Measurements from ENCODE around the gene PRSS33. TPM values are rescaled to one million over a fixed set of nuclear protein-coding genes. Genes with fewer than 3 reads are reported as not detected.

PRSS33 gene
- total RNA-seq, 1 donor from 2014 or later = 0.23 TPM

DNA sequence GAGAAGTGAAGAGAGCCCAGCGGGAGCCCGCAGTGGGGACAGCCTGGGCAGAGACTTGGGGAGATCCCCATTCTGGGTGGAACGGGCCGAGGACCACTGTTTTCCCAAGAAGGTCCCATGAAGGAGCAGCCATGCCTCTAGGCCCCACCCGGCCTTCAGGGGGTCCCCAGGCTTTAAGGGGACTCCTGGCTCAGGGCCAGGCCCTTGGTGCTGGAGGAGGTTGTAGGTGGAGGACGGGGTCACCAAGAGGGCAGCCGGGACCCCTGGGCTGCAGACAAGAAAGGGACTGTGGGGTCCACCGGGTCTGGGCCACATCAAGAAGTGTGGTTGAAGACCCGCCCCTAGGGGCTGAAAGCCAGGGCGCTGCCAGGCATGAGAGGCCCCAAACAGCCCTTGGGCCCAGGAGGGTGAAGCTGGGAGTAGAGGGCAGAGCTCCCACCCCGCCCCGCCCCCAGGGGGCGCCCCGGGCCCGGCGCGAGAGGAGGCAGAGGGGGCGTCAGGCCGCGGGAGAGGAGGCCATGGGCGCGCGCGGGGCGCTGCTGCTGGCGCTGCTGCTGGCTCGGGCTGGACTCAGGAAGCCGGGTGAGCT lies 29.5 kb upstream of the PRSS33 start, which contains the start of gene PRSS21:
TSS of gene PRSS21 (plus strand) at position 487 of the 589 bp plus-strand sequence. CDS start at position 519, 32 bp downstream.
- no peak within 1 kb of the TSS for H3K27ac Mint-ChIP-seq (ENCODE audit: unreplicated experiment)
- no peak within 1 kb of the TSS for H3K4me3 Mint-ChIP-seq
- no peaks in the 10 kb centered on the region for H3K9me3 Mint-ChIP-seq
- no peaks in the 10 kb centered on the region for H3K4me1 Mint-ChIP-seq
- DNase-seq (ENCODE audit: low read depth, low spot score) = no peak
- no peaks in the 10 kb centered on the region for H3K36me3 Mint-ChIP-seq (ENCODE audit: low read depth)
- peaks cover 2% of the 10 kb centered on the region for H3K27me3 Mint-ChIP-seq (ENCODE audit: low read depth)
- TF ChIP-seq, protein P1, sequence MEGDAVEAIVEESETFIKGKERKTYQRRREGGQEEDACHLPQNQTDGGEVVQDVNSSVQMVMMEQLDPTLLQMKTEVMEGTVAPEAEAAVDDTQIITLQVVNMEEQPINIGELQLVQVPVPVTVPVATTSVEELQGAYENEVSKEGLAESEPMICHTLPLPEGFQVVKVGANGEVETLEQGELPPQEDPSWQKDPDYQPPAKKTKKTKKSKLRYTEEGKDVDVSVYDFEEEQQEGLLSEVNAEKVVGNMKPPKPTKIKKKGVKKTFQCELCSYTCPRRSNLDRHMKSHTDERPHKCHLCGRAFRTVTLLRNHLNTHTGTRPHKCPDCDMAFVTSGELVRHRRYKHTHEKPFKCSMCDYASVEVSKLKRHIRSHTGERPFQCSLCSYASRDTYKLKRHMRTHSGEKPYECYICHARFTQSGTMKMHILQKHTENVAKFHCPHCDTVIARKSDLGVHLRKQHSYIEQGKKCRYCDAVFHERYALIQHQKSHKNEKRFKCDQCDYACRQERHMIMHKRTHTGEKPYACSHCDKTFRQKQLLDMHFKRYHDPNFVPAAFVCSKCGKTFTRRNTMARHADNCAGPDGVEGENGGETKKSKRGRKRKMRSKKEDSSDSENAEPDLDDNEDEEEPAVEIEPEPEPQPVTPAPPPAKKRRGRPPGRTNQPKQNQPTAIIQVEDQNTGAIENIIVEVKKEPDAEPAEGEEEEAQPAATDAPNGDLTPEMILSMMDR (conservative IDR thresholded peaks at IDR 0.05) = no peak

DNA sequence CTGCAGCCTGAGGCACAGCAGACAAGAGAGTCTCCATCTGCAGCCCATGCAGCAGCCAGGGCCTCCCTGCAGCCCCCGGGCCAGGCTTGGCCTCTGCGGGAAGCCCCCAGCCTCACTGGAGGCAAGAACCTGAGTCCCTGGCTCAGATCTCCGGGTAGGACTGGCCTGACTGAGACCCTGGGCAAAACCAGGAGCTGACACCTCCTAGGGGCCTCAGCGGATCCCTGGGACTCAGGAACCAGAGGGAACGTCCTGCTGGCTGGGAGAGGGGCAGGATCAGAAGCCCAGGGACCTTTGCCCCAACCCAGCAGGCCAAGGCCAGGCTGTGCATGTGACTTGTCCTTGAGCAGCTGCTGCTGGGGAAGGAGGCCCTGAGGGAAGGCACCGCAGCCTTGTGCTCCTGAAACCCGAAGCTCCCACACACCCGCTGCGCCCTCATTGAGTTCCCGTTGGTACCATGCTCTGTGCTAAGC lies 28.0 kb upstream of the PRSS33 start:
- no peaks in the 10 kb centered on the region for H3K4me1 Mint-ChIP-seq
- H3K9me3 Mint-ChIP-seq = no peaks in the 10 kb centered on the region
- no peak overlapping the region for H3K27ac Mint-ChIP-seq (ENCODE audit: unreplicated experiment)
- TF ChIP-seq, protein P1 (conservative IDR thresholded peaks at IDR 0.05) = no peak
- peaks cover 11% of the 10 kb centered on the region for H3K27me3 Mint-ChIP-seq (ENCODE audit: low read depth)
- DNase-seq (ENCODE audit: low read depth, low spot score) = no peak
- H3K4me3 Mint-ChIP-seq = no peak overlapping the region
- H3K36me3 Mint-ChIP-seq (ENCODE audit: low read depth) = no peaks in the 10 kb centered on the region

DNA sequence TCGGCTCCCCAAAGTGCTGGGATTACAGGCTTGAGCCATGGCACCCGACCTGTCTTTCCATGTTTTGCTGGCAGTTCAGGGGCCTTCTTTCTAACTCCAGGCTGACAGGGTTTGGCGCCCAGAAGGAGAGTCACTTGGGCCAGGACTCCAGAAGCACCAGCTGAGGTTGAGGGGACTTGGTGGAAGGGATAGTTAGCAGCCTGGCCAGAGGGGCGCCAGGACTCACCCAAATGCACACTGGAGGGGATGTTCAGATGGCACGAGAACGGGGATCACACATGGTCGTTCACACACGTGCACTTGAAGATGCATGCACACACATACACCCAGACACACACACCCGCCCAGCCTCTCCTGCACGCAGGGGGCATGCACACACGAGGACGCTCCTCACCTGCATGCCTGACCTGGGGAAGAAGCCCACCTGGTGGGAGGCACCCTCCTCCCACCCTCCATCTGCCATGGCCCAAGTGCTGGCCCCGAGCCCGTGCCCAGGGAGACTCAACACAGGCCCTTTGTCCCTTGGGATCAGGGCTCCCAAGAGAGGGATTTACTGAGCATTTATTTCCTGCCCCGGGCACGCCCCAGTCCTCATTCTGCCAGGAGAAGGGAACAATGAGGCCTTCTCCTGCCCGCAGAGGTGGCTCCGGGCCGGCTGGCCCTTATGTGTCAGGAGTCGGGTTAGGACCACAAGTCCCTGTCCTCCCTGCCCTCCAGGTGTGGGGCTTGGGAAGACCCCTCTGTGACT lies 27.4 kb upstream of the PRSS33 start:
- Mint-ChIP-seq H3K36me3 (ENCODE audit: low read depth) (no peaks in the 10 kb centered on the region), H3K4me3 (no peak overlapping the region), H3K27me3 (ENCODE audit: low read depth) (peaks cover 16% of the 10 kb centered on the region), H3K9me3 (no peaks in the 10 kb centered on the region), H3K27ac (ENCODE audit: unreplicated experiment) (no peak overlapping the region), H3K4me1 (no peaks in the 10 kb centered on the region)
- TF ChIP-seq, protein P1 (conservative IDR thresholded peaks at IDR 0.05) = no peak
- no peak for DNase-seq (ENCODE audit: low read depth, low spot score)

DNA sequence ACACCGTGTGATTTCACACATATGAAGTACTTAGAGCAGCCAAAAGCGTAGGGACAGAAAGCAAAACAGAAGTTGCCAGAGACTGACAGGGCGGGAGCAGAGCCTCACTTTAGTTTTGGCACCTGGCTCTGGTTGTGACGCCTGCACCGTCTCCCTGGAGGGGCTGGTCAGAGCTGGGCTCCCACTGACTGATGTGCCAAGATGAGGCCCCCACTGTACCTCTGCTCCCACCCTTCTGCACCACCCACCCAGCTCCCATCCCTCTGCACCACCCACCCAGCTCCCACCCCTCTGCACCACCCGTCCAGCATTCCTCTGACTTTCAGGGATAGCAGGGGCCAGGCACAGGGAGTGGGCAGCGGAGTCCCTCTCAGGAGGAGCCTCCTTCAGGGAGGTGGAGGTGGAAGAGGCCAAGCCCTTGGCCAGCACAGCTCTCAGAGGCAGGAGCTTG lies 26.4 kb upstream of the PRSS33 start:
- H3K4me1 Mint-ChIP-seq = no peaks in the 10 kb centered on the region
- H3K4me3 Mint-ChIP-seq = no peak overlapping the region
- H3K9me3 Mint-ChIP-seq = no peaks in the 10 kb centered on the region
- no peak overlapping the region for H3K27ac Mint-ChIP-seq (ENCODE audit: unreplicated experiment)
- H3K36me3 Mint-ChIP-seq (ENCODE audit: low read depth) = no peaks in the 10 kb centered on the region
- no peak for DNase-seq (ENCODE audit: low read depth, low spot score)
- peaks cover 25% of the 10 kb centered on the region for H3K27me3 Mint-ChIP-seq (ENCODE audit: low read depth)
- TF ChIP-seq, protein P1 (conservative IDR thresholded peaks at IDR 0.05) = no peak

DNA sequence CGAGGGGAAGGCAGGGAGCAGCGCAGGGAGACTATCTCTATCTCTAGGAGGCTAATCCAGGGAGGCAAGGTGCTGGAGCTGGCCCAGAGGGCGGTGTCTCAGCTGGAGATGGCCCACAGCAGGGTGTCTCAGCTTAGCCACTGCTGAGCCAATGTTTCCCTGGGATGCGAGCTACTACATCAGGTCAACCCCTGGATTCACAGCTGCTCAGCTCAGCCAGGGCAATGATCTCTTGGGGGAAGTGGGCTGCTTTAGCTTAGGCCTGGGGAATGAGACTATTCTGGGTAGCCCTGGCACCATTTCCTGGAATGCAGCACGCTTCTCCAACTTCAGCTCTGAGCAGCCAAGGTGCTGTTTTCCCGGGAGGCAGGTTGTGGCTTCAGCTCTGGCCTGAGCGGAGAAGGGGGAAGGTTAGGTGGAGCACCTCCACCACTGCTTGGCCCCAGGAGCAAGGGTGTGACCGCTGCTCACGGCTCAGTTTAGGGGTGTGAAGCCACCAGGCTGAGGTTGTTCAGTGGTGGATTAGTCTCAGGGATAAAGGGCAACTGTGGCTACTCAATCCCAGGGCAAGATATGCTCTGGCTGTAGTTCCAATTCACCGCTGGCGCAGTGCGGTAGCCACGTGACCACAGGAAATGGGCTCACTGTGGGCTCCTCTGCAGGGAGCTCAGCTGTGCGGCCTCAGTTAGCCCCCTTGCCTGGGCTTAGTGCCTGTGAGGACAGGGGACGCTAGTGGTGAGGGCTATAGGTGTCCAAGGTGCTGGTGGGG lies 24.5 kb upstream of the PRSS33 start:
- H3K27me3 Mint-ChIP-seq (ENCODE audit: low read depth) = peaks cover 34% of the 10 kb centered on the region
- H3K4me1 Mint-ChIP-seq = no peaks in the 10 kb centered on the region
- no peaks in the 10 kb centered on the region for H3K36me3 Mint-ChIP-seq (ENCODE audit: low read depth)
- no peak overlapping the region for H3K4me3 Mint-ChIP-seq
- no peak for DNase-seq (ENCODE audit: low read depth, low spot score)
- no peak overlapping the region for H3K27ac Mint-ChIP-seq (ENCODE audit: unreplicated experiment)
- H3K9me3 Mint-ChIP-seq = no peaks in the 10 kb centered on the region
- TF ChIP-seq, protein P1 (conservative IDR thresholded peaks at IDR 0.05) = no peak
